SK-N-SH (cell line): ENCODE data around the gene CRYBG2.

Experiments
- CTCF ChIP-seq: fragments of 200-600 bp; sonication (generic); IDR thresholded peaks from 2 replicates; pipeline ENCODE4 v1.6.1; 2017; ENCODE audit warnings: antibody characterized with exemption, mild to moderate bottlenecking, moderate library complexity
- ELF1 ChIP-seq: IDR thresholded peaks from 2 replicates; pipeline ENCODE4 v1.4.0; 2012
- EZH2phosphoT487 ChIP-seq: fragments of 200-600 bp; sonication (generic); IDR thresholded peaks from 2 replicates; pipeline ENCODE4 v1.6.1; 2017; ENCODE audit warnings: low read depth, mixed run types, mild to moderate bottlenecking, antibody characterized with exemption, moderate library complexity, borderline replicate concordance
- MXI1 ChIP-seq: IDR thresholded peaks from 2 replicates; pipeline ENCODE4 v1.6.1; 2012; ENCODE audit warnings: mild to moderate bottlenecking, low read depth, low read length, improper control_type of control experiment
- NRF1 ChIP-seq: IDR thresholded peaks from 2 replicates; pipeline ENCODE4 v1.6.1; 2012; ENCODE audit warnings: low read depth, mild to moderate bottlenecking, low read length
- POLR2AphosphoS5 ChIP-seq: IDR thresholded peaks from 2 replicates; pipeline ENCODE4 v1.6.1; 2012; ENCODE audit warnings: low read depth, low read length
- RCOR1 ChIP-seq: fragments of 150-350 bp; IDR thresholded peaks from 2 replicates; pipeline ENCODE4 v1.6.1; 2017; ENCODE audit warnings: antibody characterized with exemption, low read length
- REST ChIP-seq: IDR thresholded peaks from 2 replicates; pipeline ENCODE4 v1.6.1; 2012; ENCODE audit warnings: mild to moderate bottlenecking, low read depth, low read length, moderate library complexity
- SMC3 ChIP-seq: IDR thresholded peaks from 2 replicates; pipeline ENCODE4 v1.6.1; 2012; ENCODE audit warnings: low read depth, low read length, improper control_type of control experiment
- TAF1 ChIP-seq: IDR thresholded peaks from 2 replicates; pipeline ENCODE4 v1.6.1; 2012; ENCODE audit warnings: low read depth, mild to moderate bottlenecking, low read length, moderate library complexity, borderline replicate concordance
- USF1 ChIP-seq: IDR thresholded peaks from 2 replicates; pipeline ENCODE4 v1.4.0; 2012; ENCODE audit warnings: low read depth, borderline replicate concordance
- ZBTB33 ChIP-seq: IDR thresholded peaks from 2 replicates; pipeline ENCODE4 v1.4.0; 2012; ENCODE audit warnings: low read depth, borderline replicate concordance

- TF ChIP-seq ELF1 = no peak
- TF ChIP-seq REST = no peak
- TF ChIP-seq USF1 = no peak
- no peak for TF ChIP-seq POLR2AphosphoS5
- TF ChIP-seq TAF1 = no peak
- no peak for TF ChIP-seq ZBTB33
- no peak for TF ChIP-seq CTCF
- no peak for TF ChIP-seq NRF1
- TF ChIP-seq RCOR1 = no peak
- TF ChIP-seq MXI1 = no peak
- TF ChIP-seq SMC3 = no peak
- no peak for TF ChIP-seq EZH2phosphoT487
Measured at GRCh38 chr1:26389604-26390247, 35.8 kb upstream of the CRYBG2 start.
